H9 (cell line): ENCODE data around the gene STRIT1. TPM values are rescaled to one million over a fixed set of nuclear protein-coding genes. Genes with fewer than 3 reads are reported as not detected.
"Not testable (repeated sequence)": the region's sequence is repeated elsewhere in the genome, so short reads cannot be mapped to it uniquely, and the experiment has no call there.

Source experiments
- DNase-seq: peaks from one replicate; pipeline ENCODE4 v3.0.0-alpha.2; 2017
- H2AFZ ChIP-seq: one replicate; pipeline ENCODE4 v1.6.1; 2013; ENCODE audit warnings: mild to moderate bottlenecking, low read length, control low read depth, moderate library complexity
- H2AK5ac ChIP-seq: 2 replicates; pipeline ENCODE4 v1.6.1; 2013; ENCODE audit warnings: low read length, control low read depth, mixed read lengths; ENCODE audit not compliant: insufficient read length
- H2BK120ac ChIP-seq: one replicate; pipeline ENCODE4 v1.6.1; 2013; ENCODE audit warnings: low read depth, mild to moderate bottlenecking, low read length, control low read depth, inconsistent platforms; ENCODE audit not compliant: poor library complexity, severe bottlenecking
- H2BK12ac ChIP-seq: 2 replicates; pipeline ENCODE4 v1.6.1; 2013; ENCODE audit warnings: low read length, control low read depth, mixed read lengths, low read depth; ENCODE audit not compliant: insufficient read length
- H2BK15ac ChIP-seq: 2 replicates; pipeline ENCODE4 v1.6.1; 2013; ENCODE audit warnings: low read depth, low read length, control low read depth
- H2BK20ac ChIP-seq: one replicate; pipeline ENCODE4 v1.6.1; 2013; ENCODE audit warnings: low read depth, mild to moderate bottlenecking, low read length, control low read depth, inconsistent platforms; ENCODE audit not compliant: poor library complexity, severe bottlenecking
- H2BK5ac ChIP-seq: 2 replicates; pipeline ENCODE4 v1.6.1; 2013; ENCODE audit warnings: low read length, control low read depth, mixed read lengths; ENCODE audit not compliant: insufficient read length
- H3K14ac ChIP-seq: 2 replicates; pipeline ENCODE4 v1.6.1; 2013; ENCODE audit warnings: low read length, control low read depth; ENCODE audit not compliant: insufficient read depth
- H3K18ac ChIP-seq: 2 replicates; pipeline ENCODE4 v1.6.1; 2013; ENCODE audit warnings: low read depth, mild to moderate bottlenecking, mixed read lengths, low read length, control low read depth; ENCODE audit not compliant: insufficient read length
- H3K23ac ChIP-seq: 2 replicates; pipeline ENCODE4 v1.6.1; 2013; ENCODE audit warnings: low read length, control low read depth, mixed read lengths, low read depth; ENCODE audit not compliant: insufficient read length
- H3K23me2 ChIP-seq: 2 replicates; pipeline ENCODE4 v1.6.1; 2013; ENCODE audit warnings: low read depth, mild to moderate bottlenecking, mixed read lengths, low read length, control low read depth; ENCODE audit not compliant: insufficient read length, poor library complexity, severe bottlenecking
- H3K27ac ChIP-seq: 2 replicates; pipeline ENCODE4 v1.5.1; 2013; ENCODE audit warnings: low read length, control low read depth, mixed read lengths, low read depth; ENCODE audit not compliant: insufficient read length
- H3K27me3 ChIP-seq: 2 replicates; pipeline ENCODE4 v1.6.1; 2013; ENCODE audit warnings: low read length, control low read depth, inconsistent platforms; ENCODE audit not compliant: insufficient read depth
- H3K4ac ChIP-seq: 2 replicates; pipeline ENCODE4 v1.6.1; 2013; ENCODE audit warnings: low read depth, mild to moderate bottlenecking, control low read depth, inconsistent platforms, low read length, moderate library complexity
- H3K4me1 ChIP-seq: 2 replicates; pipeline ENCODE4 v1.6.1; 2013; ENCODE audit warnings: low read length, control low read depth, inconsistent platforms; ENCODE audit not compliant: insufficient read depth
- H3K4me2 ChIP-seq: 2 replicates; pipeline ENCODE4 v1.6.1; 2013; ENCODE audit warnings: low read length, control low read depth, mixed read lengths; ENCODE audit not compliant: insufficient read length, insufficient read depth
- H3K56ac ChIP-seq: 2 replicates; pipeline ENCODE4 v1.6.1; 2013; ENCODE audit warnings: low read depth, mild to moderate bottlenecking, mixed read lengths, low read length, control low read depth; ENCODE audit not compliant: insufficient read length
- H3K79me1 ChIP-seq: 2 replicates; pipeline ENCODE4 v1.6.1; 2013; ENCODE audit warnings: low read depth, mild to moderate bottlenecking, moderate library complexity, low read length, control low read depth, inconsistent platforms; ENCODE audit not compliant: insufficient read depth, poor library complexity, severe bottlenecking
- H3K79me2 ChIP-seq: 2 replicates; pipeline ENCODE4 v1.6.1; 2013; ENCODE audit warnings: low read length, control low read depth, inconsistent platforms; ENCODE audit not compliant: insufficient read depth
- H3K9ac ChIP-seq: 2 replicates; pipeline ENCODE4 v1.6.1; 2013; ENCODE audit warnings: low read length, control low read depth, mixed read lengths; ENCODE audit not compliant: insufficient read length; ENCODE audit errors: extremely low read depth
- H3K9me3 ChIP-seq: one replicate; pipeline ENCODE4 v1.6.1; 2013; ENCODE audit warnings: low read depth, low read length, inconsistent platforms; ENCODE audit not compliant: control insufficient read depth
- H3T11ph ChIP-seq: one replicate; pipeline ENCODE4 v1.6.1; 2013; ENCODE audit warnings: mild to moderate bottlenecking, low read length, control low read depth, inconsistent platforms
- H4K20me1 ChIP-seq: one replicate; pipeline ENCODE4 v1.6.1; 2013; ENCODE audit not compliant: control insufficient read depth, insufficient read length, insufficient read depth
- H4K5ac ChIP-seq: 2 replicates; pipeline ENCODE4 v1.6.1; 2013; ENCODE audit warnings: low read depth, mild to moderate bottlenecking, mixed read lengths, low read length, control low read depth; ENCODE audit not compliant: insufficient read length
- H4K8ac ChIP-seq: replicated peaks from 2 replicates; pipeline ENCODE4 v1.6.1; 2013; ENCODE audit warnings: low read length, control low read depth, mixed read lengths, low read depth; ENCODE audit not compliant: insufficient read length
- H4K91ac ChIP-seq: 2 replicates; pipeline ENCODE4 v1.6.1; 2013; ENCODE audit warnings: low read depth, mild to moderate bottlenecking, moderate library complexity, mixed read lengths, low read length, control low read depth; ENCODE audit not compliant: insufficient read length
- H3K27ac Mint-ChIP-seq, 3 experiments: 2 replicates in 2 of 3; 3 replicates in 1 of 3; pipeline ENCODE4 v1.8.0; 2020 to 2021; ENCODE audit warnings: mixed read lengths in 3 of 3, mild to moderate bottlenecking in 1 of 3, moderate library complexity in 1 of 3
- H3K27me3 Mint-ChIP-seq: 2 replicates; pipeline ENCODE4 v1.8.0; 2021; ENCODE audit warnings: low read depth, mild to moderate bottlenecking, moderate library complexity, mixed read lengths
- H3K36me3 Mint-ChIP-seq, 3 experiments: 2 replicates in 2 of 3; 3 replicates in 1 of 3; pipeline ENCODE4 v1.8.0; 2020 to 2021; ENCODE audit warnings: low read depth in 3 of 3, mixed read lengths in 3 of 3; ENCODE audit not compliant: insufficient read depth in 1 of 3
- H3K4me1 Mint-ChIP-seq, 2 experiments: 2 replicates each; pipeline ENCODE4 v1.8.0; 2020; ENCODE audit warnings: mixed read lengths in 2 of 2
- H3K4me3 Mint-ChIP-seq, 2 experiments: 2 replicates in 1 of 2; 3 replicates in 1 of 2; pipeline ENCODE4 v1.8.0; 2020 to 2021; ENCODE audit warnings: mild to moderate bottlenecking in 2 of 2, mixed read lengths in 2 of 2, moderate library complexity in 1 of 2
- H3K9me3 Mint-ChIP-seq, 2 experiments: 2 replicates in 1 of 2; 3 replicates in 1 of 2; pipeline ENCODE4 v1.8.0; 2020; ENCODE audit warnings: mild to moderate bottlenecking in 2 of 2, mixed read lengths in 2 of 2, moderate library complexity in 1 of 2
- WGBS: extraction: QIAGEN DNeasy Blood & Tissue Kit; methylation state at CpG from one replicate; pipeline ENCODE4 v1.1.7; 2013; ENCODE audit warnings: missing lambda C conversion rate, low lambda C conversion rate, mixed read lengths; ENCODE audit not compliant: insufficient read length; ENCODE audit errors: extremely low coverage; 5-methylcytosine and 5-hydroxymethylcytosine counted together
- total RNA-seq: library from RNA; stranded (reverse); gene quantifications from 2 replicates; pipeline ENCODE4 v1.2.1, GENCODE V29; 2021
- TF ChIP-seq, protein P1 (sequence below): fragments of 200-600 bp; sonication (generic); conservative IDR thresholded peaks from 3 replicates; pipeline ENCODE4 v1.8.0; 2021; ENCODE audit warnings: antibody characterized with exemption, mild to moderate bottlenecking

STRIT1 gene
- total RNA-seq, 1 experiment from 2014 or later, result not detected

- H2AFZ ChIP-seq, result no peak overlapping the region
Measured at GRCh38 chr3:155270063-155270462, 23.4 kb downstream of the STRIT1 start.

DNA sequence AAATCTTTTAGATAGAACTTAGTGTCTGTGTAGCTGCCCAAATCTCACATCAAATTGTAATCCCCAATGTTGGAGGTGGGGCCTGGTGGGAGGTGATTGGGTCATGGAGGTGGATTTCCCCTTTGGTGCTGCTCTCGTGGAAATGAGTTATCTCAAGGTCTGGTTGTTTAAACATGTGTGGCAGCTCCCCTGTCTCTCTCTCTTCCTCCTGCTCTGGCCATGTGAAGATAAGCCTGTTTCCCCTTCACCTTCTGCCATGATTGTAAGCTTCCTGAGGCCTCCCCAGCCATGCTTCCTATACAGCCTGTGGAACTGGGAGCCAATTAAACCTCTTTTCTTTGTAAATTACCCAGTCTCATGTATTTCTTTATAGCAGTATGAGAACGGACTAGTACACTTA, 30.6 kb downstream of the STRIT1 start:
- H3T11ph ChIP-seq, H3K4me1 Mint-ChIP-seq, H2AK5ac ChIP-seq, H2BK12ac ChIP-seq, H3K79me2 ChIP-seq, H3K27me3 ChIP-seq, H3K27me3 Mint-ChIP-seq, H2BK20ac ChIP-seq, H3K23me2 ChIP-seq, H3K18ac ChIP-seq, H3K27ac ChIP-seq, H3K4ac ChIP-seq, H3K4me3 Mint-ChIP-seq, H3K23ac ChIP-seq, H2BK5ac ChIP-seq, H4K8ac ChIP-seq, H3K36me3 Mint-ChIP-seq, H4K5ac ChIP-seq, H2AFZ ChIP-seq, H3K9me3 Mint-ChIP-seq, H3K14ac ChIP-seq, H4K20me1 ChIP-seq, H3K56ac ChIP-seq, H3K4me2 ChIP-seq, H4K91ac ChIP-seq, H2BK15ac ChIP-seq, H3K4me1 ChIP-seq, DNase-seq, H3K9me3 ChIP-seq, H3K79me1 ChIP-seq, H2BK120ac ChIP-seq, H3K9ac ChIP-seq: not testable (repeated sequence)
- no CpG with 5 or more reads among the region's 2 CpGs for WGBS
- H3K27ac Mint-ChIP-seq, result peak overlapping the region in 1 of 3 experiments; percentile 14; a peak in 1 of 7 replicates

More at GRCh38 chr3:155270063-155270462, 23.4 kb downstream of the STRIT1 start:
- H3K36me3 Mint-ChIP-seq, result peaks cover 0 to 12% (median 0%) of the 10 kb centered on the region in 3 experiments; a peak in 2 of 7 replicates
- Histone ChIP-seq H3K9ac (no peak overlapping the region), H3K56ac (no peak overlapping the region), H2BK120ac (no peak overlapping the region), H3K14ac (no peak overlapping the region), H4K8ac (no peak overlapping the region), H3K4me2 (no peak overlapping the region), H3K79me1 (no peaks in the 10 kb centered on the region), H3T11ph (no peak overlapping the region), H4K91ac (no peak overlapping the region), H3K18ac (no peak overlapping the region), H3K27ac (no peak overlapping the region), H4K5ac (no peak overlapping the region), H2BK5ac (no peak overlapping the region), H3K4ac (no peak overlapping the region), H3K4me1 (no peaks in the 10 kb centered on the region), H3K9me3 (no peaks in the 10 kb centered on the region), H3K27me3 (no peaks in the 10 kb centered on the region), H2BK20ac (no peak overlapping the region), H3K79me2 (no peaks in the 10 kb centered on the region), H2BK15ac (no peak overlapping the region), H4K20me1 (no peaks in the 10 kb centered on the region), H2BK12ac (no peak overlapping the region), H2AK5ac (no peak overlapping the region), H3K23ac (no peak overlapping the region), H3K23me2 (no peaks in the 10 kb centered on the region)
- H3K4me1 Mint-ChIP-seq, result peaks cover 6 to 21% of the 10 kb centered on the region in 2 experiments
- no peak for DNase-seq
- TF ChIP-seq, protein P1, sequence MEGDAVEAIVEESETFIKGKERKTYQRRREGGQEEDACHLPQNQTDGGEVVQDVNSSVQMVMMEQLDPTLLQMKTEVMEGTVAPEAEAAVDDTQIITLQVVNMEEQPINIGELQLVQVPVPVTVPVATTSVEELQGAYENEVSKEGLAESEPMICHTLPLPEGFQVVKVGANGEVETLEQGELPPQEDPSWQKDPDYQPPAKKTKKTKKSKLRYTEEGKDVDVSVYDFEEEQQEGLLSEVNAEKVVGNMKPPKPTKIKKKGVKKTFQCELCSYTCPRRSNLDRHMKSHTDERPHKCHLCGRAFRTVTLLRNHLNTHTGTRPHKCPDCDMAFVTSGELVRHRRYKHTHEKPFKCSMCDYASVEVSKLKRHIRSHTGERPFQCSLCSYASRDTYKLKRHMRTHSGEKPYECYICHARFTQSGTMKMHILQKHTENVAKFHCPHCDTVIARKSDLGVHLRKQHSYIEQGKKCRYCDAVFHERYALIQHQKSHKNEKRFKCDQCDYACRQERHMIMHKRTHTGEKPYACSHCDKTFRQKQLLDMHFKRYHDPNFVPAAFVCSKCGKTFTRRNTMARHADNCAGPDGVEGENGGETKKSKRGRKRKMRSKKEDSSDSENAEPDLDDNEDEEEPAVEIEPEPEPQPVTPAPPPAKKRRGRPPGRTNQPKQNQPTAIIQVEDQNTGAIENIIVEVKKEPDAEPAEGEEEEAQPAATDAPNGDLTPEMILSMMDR, result no peak
- H3K27me3 Mint-ChIP-seq, result no peaks in the 10 kb centered on the region
- no peak overlapping the region for H3K27ac Mint-ChIP-seq
- WGBS, result no CpG with 5 or more reads among the region's 3 CpGs
- H3K9me3 Mint-ChIP-seq, result peaks cover 0 to 2% of the 10 kb centered on the region in 2 experiments; a peak in 1 of 5 replicates
- no peak overlapping the region for H3K4me3 Mint-ChIP-seq
